GM19372 (cell line): ENCODE results near the gene BRI3BP.

Source experiments
- ATAC-seq: cut with Tn5 transposase; IDR thresholded peaks from one replicate; pipeline ENCODE4 v1.9.1; 2021; ENCODE audit warnings: mild to moderate bottlenecking, low read depth, moderate library complexity; ENCODE audit not compliant: unreplicated experiment

The BRI3BP gene, protein sequence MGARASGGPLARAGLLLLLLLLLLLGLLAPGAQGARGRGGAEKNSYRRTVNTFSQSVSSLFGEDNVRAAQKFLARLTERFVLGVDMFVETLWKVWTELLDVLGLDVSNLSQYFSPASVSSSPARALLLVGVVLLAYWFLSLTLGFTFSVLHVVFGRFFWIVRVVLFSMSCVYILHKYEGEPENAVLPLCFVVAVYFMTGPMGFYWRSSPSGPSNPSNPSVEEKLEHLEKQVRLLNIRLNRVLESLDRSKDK

DNA sequence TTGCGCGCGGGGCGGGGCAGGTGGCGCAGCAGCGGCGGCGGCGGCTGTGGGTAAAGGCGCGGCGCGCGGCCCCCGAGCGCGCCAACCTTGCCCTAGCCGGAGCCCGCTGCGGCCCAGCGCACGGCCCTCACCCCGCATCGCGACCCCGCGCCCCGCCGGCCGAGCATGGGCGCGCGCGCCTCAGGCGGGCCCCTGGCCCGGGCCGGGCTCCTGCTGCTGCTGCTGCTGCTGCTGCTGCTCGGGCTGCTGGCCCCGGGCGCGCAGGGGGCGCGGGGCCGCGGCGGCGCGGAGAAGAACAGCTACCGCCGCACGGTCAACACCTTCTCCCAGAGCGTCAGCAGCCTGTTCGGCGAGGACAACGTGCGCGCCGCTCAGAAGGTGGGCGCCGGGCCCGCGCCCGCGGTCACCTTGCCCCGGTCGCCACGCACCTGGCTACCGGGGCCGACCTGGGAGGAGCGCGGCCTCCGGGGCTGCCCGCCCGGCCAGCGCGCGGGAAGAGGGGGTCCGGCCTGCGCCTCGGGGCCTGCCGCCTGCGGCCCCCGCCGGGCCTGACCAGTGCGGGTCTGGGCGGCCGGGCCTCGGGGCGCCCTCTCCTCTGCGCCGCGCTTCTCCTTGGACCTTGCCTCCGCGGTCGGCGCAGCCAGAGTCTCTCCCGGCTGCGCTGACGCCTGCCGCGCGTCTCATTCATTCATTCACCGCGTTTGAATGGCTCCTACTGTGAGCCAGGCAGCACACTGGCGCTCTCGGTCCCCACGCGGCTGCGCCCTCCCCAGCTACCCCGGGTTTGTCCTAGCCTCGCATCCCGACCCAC lies at the start of gene BRI3BP:
TSS of gene BRI3BP (plus strand) at position 20 of the 811 bp plus-strand sequence. CDS start at position 166, 146 bp downstream.
- peak; percentile 50 for ATAC-seq

DNA sequence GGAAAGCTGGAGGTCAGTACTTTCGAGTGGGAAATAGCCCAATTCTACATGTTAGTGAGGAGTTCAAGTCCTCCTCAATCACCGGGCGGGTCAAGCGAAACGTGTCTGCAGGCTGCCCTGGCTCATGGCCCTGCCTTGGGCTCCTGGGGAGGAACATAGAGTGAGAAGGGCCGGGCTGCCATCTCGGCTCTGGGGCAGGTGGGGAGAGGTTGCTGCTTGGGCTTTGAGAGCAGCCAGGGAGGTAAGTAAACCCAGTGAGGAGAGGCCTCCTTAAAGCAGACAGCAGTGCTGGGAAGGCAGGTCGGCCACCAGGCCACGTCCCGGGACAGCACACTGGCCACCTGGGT lies 47.0 kb upstream of the BRI3BP start:
- no peak for ATAC-seq

DNA sequence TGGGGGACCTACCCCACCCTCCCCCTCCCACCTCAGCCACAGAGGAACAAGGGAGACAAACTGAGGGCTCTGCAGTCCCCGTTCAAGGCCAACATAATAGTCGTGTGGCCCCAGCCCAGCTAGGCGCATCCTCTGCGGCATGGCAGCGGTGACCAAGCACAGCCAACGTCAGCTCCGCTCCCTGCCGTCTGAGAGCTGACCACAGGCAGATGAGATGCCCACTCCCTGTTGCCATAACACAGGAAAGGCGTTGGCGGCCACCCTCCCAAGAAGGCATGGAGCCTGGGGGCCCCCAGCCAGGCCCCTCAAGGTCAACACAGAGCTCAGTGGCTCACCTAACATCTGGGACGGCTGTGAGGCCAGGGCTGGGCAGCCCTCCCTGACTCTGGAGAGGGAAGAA lies 46.4 kb upstream of the BRI3BP start:
- ATAC-seq: no peak

DNA sequence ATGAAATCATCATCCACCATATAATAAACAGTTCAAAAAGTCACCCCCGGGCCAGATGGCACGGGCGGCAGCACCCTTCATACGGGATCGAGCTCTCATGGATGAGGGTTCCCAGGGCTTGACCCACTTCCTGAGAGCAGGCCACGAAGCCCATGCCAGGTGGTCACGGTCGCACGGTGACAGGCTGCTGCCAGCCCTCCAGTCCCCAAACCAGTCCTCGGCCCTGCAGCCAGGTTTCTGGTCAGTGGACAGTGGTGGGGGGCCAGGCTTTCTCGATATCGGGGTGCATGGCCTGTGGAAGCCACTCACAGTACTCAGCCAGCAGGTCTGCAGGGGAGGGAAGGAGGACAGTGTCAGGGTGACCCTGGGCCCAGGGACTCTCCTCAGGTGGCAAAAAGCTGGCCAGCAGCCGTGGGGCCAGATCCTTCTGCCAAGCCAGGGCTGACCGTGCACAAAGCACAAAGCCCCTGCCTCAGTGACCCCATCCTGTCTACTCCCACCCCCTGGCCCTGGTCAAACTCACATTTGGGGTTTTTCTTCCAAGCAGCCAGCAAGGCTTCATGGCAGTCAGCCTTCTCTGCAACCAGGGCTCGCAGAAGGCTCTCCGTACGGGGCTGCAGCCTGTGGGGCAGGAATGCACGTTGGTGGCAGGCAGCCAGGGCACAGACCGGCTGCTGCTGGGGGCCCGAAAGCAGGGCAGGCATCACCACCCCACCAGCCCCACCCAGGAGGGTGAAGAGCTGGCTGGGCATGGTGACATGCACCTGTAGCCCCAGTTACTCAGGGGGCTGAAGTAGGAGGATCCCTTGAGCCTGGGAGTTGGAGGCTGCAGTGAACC lies 45.7 kb upstream of the BRI3BP start:
- no peak for ATAC-seq

DNA sequence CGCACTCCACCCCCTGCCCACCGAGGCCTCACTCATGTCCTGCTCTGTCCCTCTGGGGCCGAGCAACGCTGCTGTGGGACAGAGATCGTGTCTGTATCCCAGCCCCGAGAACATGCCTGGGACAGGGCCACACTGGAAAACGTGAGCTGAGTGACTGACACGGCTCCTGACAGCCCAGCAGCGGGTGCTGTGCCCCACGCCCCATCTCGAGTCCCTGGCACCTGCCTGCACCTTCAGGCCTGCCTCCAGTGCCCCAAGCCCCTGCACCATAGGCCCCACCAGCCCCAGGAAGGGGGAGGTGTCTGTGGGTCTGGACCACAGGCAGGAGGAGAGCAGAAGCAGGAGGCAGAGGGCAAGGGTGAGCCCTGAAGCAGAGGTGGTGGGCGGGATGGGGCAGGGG lies 44.4 kb upstream of the BRI3BP start:
- ATAC-seq: no peak

DNA sequence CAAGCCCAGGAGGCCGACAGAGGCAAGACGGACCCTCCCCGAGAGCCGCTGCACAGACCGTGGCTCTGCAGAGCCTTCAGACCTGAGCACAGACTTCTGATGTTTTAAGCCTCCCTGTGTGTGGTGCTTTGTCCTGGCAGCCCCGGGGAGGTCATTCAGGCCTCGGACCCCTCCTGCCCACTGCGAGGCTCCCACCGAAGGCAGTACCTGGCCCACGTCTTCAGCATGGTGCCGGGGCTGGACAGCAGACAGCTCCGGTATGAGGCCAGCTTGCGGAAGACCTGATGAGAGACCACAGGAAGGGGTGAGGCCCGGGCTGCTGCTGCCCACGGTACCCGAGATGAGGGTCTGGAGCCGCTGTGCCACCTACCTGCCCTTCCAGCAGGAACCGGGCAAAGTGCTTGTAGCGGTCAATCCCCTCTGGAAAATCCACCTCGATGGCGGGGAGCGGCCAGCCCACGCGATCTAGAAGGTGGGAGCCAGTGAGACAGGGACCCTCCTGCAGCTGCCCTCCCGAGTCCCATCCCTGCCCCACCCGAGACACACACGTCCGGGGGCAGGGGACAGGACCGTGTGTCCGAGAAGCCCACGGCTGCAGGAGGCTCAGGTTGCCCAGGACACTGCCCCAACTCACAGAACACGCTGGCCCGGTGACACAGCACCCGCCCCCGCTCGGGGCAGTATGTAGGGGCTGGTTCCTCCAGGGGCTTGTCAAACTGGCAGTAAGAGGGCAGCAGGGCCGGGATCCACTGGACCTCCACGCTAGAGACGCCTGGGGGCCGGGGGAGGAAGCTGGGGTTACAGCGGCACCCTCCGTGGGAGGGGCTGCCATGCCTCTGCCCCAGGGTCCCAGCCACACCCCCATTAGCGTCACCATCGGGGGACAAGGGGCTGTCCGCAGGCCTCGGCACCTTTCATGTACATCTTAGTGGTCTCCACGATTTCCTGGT lies 43.4 kb upstream of the BRI3BP start:
- no peak for ATAC-seq

DNA sequence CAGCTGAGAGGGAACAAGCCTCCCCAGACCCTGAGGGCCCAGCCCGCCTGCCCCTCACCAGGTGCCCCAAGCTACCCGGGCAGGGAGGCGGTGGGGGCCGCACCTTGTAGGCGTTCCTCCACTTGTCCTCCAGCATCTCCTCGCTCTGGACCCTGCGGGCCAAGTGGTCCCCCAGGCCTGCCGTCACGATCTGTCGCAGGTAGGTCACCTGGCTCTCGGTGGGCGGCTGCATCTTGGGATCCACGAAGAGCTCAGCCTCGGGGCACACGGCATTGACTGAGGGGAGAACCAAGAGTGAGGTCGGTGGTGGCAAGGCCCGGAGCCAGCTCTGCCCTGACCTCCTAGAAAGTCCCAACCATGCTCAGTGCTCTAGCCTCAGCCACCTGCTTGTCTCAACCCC lies 41.1 kb upstream of the BRI3BP start:
- no peak for ATAC-seq

DNA sequence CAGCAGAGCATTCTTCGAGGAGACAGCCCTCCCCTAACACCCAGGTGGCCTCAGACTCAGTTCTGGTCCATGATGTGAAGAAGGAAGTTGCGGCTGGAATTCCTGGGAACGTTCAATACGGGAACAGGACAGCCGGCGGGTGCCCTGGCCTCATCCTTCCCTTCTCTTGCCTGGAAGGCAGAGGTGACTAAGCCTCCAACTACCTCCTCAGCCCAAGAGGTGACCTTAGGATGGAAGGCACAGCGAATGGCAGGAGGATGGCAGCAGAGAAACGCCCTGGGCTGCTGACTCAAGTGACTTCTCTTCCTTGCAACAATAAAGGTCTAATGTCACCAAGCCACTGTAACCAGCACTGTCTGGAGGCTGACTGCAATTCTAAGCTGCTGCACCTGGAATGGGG lies 40.6 kb upstream of the BRI3BP start:
- ATAC-seq: no peak

DNA sequence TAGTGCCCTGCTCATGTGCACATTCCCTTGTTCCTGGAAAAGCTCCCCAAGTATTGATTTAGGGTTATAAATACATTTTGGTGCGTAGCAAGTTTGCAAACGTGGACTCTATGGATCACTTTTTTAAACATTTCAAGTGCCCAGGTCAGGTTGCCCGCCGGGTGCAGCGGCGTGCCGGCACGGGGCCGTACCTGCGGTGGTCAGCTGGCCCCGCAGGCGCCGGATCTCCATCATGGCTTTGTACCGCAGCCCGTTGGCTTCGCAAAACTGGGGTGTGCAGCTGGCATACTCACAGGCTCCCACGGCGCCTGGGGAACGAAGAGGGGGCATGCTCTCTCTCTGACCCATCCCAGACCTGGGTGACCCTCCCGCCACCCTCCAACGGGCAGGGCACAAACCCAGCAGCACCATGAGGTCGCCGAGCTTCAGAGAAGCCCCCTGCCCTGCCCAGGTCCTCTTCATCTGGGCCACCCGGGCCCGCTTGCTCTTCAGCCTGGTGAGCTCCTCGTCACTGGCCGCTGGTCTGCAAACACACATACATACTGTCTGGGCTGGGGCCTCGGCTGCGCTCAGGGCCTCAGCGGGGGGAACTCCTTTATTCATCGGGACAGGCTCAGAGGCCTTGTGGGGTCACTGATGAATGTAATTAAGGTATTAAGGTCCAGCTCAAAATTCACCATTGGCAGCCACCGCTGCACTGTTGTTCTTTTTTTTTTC lies 39.6 kb upstream of the BRI3BP start:
- ATAC-seq: no peak

DNA sequence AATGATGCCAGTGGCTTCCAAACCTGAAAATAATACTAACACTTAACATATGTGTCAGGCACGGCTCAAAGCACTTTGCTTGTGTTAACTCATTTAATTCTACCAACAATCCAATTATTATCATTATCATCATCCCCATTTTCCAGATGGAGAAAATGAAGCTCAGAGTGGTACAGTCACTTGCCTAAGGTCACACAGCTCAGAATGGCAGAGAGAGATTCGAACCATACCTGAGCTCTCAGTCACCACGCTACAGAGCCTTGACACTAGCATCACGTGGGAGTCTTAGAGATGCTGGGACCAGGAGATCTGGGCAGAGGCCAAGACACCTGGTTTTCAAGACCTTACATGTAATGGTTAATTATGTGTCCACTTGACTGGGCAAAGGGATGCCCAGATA lies 38.7 kb upstream of the BRI3BP start:
- ATAC-seq: no peak

DNA sequence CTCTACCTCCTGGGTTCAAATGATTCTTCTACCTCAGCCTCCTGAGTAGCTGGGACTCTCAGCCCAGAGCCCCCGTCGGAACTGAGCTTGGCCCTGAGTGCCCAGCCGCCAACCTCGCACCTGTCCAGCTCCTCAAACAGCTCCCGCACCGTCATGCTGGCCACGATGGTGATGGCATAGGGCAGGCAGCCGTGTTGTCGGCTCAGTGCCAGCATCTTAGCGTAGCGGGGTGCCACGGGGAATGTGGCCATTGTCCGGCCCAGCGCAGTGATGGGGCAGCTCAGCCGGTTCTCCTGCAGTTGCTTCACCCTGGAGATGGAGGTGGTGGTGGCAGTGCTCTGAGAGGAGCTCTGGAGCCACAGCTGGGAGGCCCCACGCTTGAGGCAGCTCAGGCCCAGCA lies 36.9 kb upstream of the BRI3BP start:
- ATAC-seq: no peak

DNA sequence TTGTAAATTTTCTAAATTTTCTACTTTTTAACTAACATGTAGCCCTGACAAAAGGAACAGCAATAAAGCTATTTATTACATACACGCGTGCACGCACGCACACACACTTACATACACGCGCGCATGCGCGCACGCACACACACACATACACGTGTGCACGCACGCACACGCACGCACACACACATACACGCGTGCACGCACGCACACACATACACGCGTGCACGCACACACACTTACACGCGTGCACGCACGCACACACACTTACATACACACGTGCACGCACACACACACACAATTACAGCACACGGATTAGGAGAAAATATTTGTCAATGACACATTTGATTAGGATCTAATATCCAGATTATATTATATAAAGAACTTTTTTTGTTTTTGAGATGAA lies 32.4 kb upstream of the BRI3BP start:
- no peak for ATAC-seq

DNA sequence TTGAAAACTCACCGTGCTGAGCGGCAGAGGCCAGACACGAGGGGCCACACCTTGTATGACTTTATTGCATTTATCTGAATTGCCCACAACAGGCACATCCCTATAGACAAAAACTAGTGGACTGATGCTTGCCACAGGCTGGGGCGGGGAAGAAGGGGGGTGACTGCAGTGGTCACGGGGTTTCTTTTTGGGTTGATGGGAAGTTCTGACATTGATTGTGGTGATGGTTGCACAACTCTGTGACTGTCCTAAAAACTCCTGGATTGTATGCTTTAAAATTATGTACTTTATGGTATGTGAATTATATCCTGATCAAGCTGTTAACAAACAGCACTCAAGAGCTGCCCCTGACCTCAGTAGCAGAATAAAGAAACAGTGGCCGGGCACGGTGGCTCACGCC lies 30.2 kb upstream of the BRI3BP start:
- no peak for ATAC-seq

DNA sequence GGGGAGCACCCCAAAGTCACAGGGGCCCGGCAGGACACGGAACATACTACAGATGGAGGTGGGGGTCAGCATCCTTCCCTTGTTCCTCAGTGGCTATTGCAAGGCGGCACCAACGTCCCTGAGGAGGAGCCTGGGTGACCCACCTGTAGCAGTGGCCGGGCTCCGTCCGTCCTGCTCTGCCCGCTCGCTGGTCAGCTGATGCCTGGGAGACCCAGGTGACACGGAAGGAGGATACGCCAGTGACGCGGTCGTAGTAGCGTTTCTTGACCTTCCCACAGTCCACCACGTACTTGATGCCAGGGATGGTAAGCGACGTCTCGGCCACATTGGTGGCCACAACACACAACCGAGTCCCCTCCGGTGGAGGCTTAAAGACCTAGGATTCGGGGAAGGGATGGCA lies 29.2 kb upstream of the BRI3BP start:
- no peak for ATAC-seq

DNA sequence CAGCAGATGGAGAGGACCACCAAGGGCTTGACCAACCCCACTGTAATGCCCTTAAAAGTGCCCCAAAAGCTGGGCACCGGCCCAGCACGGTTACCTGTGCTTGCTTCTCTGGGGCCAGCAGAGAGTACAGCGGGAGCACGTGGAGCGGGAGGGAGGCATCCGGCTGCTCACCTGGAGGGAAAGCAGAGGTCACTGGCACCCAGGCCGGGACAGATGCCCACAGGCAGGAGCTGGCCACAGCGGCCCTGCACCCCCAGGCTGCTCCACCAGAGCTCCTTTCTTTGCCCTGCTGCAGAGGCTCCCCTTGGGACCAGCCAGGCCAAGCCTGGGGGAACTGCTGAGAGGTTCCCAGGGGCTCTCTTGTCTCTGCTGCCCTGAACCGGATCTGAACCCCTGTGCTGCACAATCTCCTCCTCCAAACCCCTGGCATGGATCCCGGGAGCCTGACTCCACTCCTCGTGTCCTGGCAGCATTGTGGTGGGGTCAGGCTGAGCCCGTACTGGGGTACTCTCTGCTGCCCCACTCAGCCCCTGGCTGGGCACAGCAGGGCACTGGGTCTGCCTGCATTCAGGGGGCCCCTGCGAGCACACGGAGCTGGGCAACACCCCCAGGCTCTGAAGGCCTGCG lies 28.5 kb upstream of the BRI3BP start:
- no peak for ATAC-seq

DNA sequence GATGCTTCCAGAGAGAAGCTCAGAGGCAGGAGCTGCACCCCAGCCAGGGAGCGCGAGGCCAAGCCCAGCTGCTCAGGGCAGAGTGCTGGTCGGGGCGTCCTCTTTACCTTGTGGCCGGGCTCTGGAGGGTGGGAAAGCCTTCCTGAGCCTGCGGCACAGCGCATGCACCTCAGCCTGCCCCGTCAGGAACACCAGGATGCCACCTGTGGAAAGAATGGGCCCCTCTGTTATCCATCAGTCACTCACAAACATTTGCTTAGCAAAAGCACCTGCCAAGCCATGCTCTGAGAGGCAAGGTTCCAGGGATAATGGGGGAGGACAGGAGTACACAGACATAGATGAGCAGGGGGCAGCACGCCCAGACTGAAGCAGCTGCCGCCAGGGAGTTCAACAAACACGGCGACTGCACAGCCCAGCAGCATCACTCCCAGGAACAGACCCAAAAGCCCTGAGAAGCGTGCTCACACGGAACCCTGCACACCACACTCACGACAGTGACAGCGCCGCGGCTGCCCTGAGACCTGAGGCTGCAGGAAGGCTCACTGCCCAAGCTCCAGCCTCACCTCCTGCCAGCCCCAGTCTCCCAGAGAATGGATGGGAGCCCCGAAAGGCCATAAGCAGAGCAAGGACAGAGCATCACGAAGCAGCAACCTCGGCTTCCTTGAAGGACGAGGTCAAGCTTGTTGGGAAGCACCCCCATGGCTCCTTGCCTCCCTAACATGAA lies 26.3 kb upstream of the BRI3BP start:
- ATAC-seq: no peak

DNA sequence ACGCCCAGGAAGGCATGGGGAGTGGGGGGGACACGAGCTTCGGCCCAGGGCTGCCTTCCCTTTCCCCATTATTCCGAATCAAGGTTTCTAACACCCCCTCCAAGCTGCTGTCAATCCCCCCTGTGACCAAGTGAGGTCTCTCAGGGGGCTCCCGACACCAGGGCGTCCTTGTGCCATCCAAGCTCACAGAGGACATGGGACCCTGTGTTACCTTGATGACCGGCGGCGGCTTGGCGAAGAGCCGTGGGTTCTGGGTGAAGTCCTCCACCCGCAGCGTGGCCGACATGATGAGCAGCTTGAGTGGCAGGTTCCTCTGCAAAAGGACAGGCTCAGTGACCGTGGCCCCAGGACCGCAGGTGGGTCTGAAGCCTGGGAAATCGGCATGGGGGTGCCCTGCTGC lies 24.8 kb upstream of the BRI3BP start:
- no peak for ATAC-seq

DNA sequence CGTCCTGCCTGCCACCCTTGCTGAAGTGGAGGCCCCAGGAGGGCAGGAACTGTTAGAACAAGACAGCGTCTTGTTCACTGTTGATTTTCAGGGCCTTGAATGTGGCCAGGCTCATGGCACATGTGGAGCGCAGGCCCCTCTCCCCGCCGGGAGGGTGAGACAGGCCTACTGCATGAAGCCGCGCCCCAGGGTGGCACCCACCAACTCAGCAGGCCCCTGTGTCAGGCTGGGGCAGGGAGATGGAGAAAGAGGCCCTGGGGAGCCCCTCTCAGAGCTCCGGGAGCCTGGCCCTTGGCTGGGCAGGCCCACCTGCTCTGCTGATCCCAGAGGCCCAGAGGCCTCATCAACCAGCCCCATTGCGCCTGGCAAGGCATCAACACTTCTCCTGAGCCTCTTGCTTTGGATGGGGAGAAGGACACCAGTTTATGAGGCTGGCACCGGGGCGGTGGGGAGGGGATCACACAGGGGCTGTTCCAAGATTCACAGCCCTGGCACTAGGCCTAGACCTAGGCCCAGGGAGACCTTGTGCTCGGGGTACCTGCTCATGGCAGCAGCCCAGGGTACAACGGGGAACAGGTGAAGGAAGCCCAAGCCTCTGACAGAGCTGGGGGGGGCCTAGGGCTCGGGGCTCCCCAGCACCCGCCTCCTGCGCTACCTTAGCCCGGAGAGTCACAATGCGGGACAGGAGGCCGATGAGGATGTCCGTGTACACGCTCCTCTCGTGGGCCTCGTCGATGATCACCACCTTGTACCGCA lies 22.6 kb upstream of the BRI3BP start:
- ATAC-seq: no peak
